Lower lobe of right lung (tissue), 2 donors: Measurements from ENCODE around the gene FARS2. TPM values are rescaled to one million over a fixed set of nuclear protein-coding genes. Genes with fewer than 3 reads are reported as not detected.

Source experiments
- ATAC-seq, 2 donors: fragments of 200-7000 bp; cut with Tn5 transposase; one replicate each; pipeline ENCODE4 v1.9.1; 2020 to 2022; ENCODE audit warnings: mild to moderate bottlenecking in 2 of 2, moderate library complexity in 2 of 2
- DNase-seq: peaks from one replicate; pipeline ENCODE4 v3.0.0-alpha.2; 2020
- H3K27ac ChIP-seq: fragments of 200-600 bp; one replicate; pipeline ENCODE4 v1.8.0; 2022
- H3K27me3 ChIP-seq: fragments of 200-600 bp; one replicate; pipeline ENCODE4 v1.8.0; 2022; ENCODE audit warnings: low read depth
- H3K36me3 ChIP-seq: fragments of 200-600 bp; one replicate; pipeline ENCODE4 v1.8.0; 2022; ENCODE audit warnings: mild to moderate bottlenecking
- H3K4me1 ChIP-seq: fragments of 200-600 bp; one replicate; pipeline ENCODE4 v1.8.0; 2022
- H3K4me3 ChIP-seq: fragments of 200-600 bp; one replicate; pipeline ENCODE4 v1.8.0; 2022; ENCODE audit warnings: mild to moderate bottlenecking
- H3K9me3 ChIP-seq: fragments of 200-600 bp; one replicate; pipeline ENCODE4 v1.8.0; 2022
- CTCF ChIP-seq: fragments of 200-600 bp; IDR thresholded peaks from one replicate; pipeline ENCODE4 v1.8.0; 2022; ENCODE audit warnings: antibody characterized with exemption, mild to moderate bottlenecking
- intact Hi-C: fragments of 100-400 bp; cut with DNase I; formaldehyde crosslinking; loops from one replicate; pipeline ENCODE4 v1.11.0; 2022
- total RNA-seq: library from RNA; stranded (reverse); fragmentation: NEBNext Ultra II Directional; extraction: Animal tissue kit (Norgen Biotek cat#: 25700); gene quantifications from one replicate; pipeline ENCODE4 v1.2.1, GENCODE V29; 2021
- donor health status: DM: no; HTN: yes; CAD: no; lungs with severe emphysema.

FARS2 gene
- total RNA-seq, 1 donor from 2014 or later = 17.0 TPM

- TF ChIP-seq CTCF = no peak
- no peaks in the 10 kb centered on the region for H3K9me3 ChIP-seq
- no peak overlapping the region for H3K4me3 ChIP-seq
- ATAC-seq = no peak
- no peaks in the 10 kb centered on the region for H3K4me1 ChIP-seq
- no peaks in the 10 kb centered on the region for H3K36me3 ChIP-seq
- no peaks in the 10 kb centered on the region for H3K27me3 ChIP-seq
- DNase-seq = no peak
- H3K27ac ChIP-seq = no peak overlapping the region
- intact Hi-C loops = loop anchor here (10.0 kb wide), 1 partner anchor 259 kb away; no protein-coding TSS in a partner anchor
Observed at GRCh38 chr6:5403609-5404008, 142.3 kb downstream of the FARS2 start.

GRCh38 chr6:5405976-5406375 is 144.7 kb downstream of the FARS2 start:
- ATAC-seq (no peak), DNase-seq (no peak)
- TF ChIP-seq CTCF = no peak
- Histone ChIP-seq H3K27me3 (no peaks in the 10 kb centered on the region), H3K4me3 (no peak overlapping the region), H3K4me1 (no peaks in the 10 kb centered on the region), H3K27ac (no peak overlapping the region), H3K9me3 (no peaks in the 10 kb centered on the region), H3K36me3 (no peaks in the 10 kb centered on the region)
- intact Hi-C loops = loop anchor here (10.0 kb wide), 1 partner anchor 261 kb away; no protein-coding TSS in a partner anchor

- ATAC-seq = no peak
- Histone ChIP-seq H3K4me1 (no peaks in the 10 kb centered on the region), H3K27me3 (no peaks in the 10 kb centered on the region), H3K9me3 (no peaks in the 10 kb centered on the region), H3K36me3 (no peaks in the 10 kb centered on the region), H3K27ac (no peak overlapping the region), H3K4me3 (no peak overlapping the region)
- no peak for DNase-seq
- no peak for TF ChIP-seq CTCF
- intact Hi-C loops = no loop called here
Observed at GRCh38 chr6:5411414-5411813, 150.1 kb downstream of the FARS2 start.

GRCh38 chr6:5412017-5412416 is 150.7 kb downstream of the FARS2 start:
- Histone ChIP-seq H3K4me3 (no peak overlapping the region), H3K36me3 (no peaks in the 10 kb centered on the region), H3K27ac (no peak overlapping the region), H3K9me3 (no peaks in the 10 kb centered on the region), H3K4me1 (no peaks in the 10 kb centered on the region), H3K27me3 (no peaks in the 10 kb centered on the region)
- no peak for TF ChIP-seq CTCF
- ATAC-seq (no peak), DNase-seq (no peak)
- intact Hi-C loops = no loop called here

- DNase-seq = no peak
- Histone ChIP-seq H3K27ac (no peak overlapping the region), H3K36me3 (no peaks in the 10 kb centered on the region), H3K4me3 (no peak overlapping the region), H3K27me3 (no peaks in the 10 kb centered on the region), H3K4me1 (no peaks in the 10 kb centered on the region), H3K9me3 (no peaks in the 10 kb centered on the region)
- no peak for ATAC-seq
- no peak for TF ChIP-seq CTCF
- intact Hi-C loops = no loop called here
Observed at GRCh38 chr6:5412663-5413062, 151.3 kb downstream of the FARS2 start.

- ATAC-seq = no peak
- no peak for TF ChIP-seq CTCF
- H3K4me3 ChIP-seq = no peak overlapping the region
- H3K9me3 ChIP-seq = no peaks in the 10 kb centered on the region
- no peaks in the 10 kb centered on the region for H3K4me1 ChIP-seq
- H3K36me3 ChIP-seq = no peaks in the 10 kb centered on the region
- no peak overlapping the region for H3K27ac ChIP-seq
- DNase-seq = no peak
- intact Hi-C loops = no loop called here
- H3K27me3 ChIP-seq = no peaks in the 10 kb centered on the region
Observed at GRCh38 chr6:5416250-5416649, 154.9 kb downstream of the FARS2 start.
